GM18526 (cell line): Measurements from ENCODE around the gene ATP1B3.

Experiments used
- POLR2A ChIP-seq: IDR thresholded peaks from 3 replicates; pipeline ENCODE4 v1.6.1; 2011; ENCODE audit not compliant: insufficient read length; ENCODE audit errors: extremely low read depth

ATP1B3 gene

DNA sequence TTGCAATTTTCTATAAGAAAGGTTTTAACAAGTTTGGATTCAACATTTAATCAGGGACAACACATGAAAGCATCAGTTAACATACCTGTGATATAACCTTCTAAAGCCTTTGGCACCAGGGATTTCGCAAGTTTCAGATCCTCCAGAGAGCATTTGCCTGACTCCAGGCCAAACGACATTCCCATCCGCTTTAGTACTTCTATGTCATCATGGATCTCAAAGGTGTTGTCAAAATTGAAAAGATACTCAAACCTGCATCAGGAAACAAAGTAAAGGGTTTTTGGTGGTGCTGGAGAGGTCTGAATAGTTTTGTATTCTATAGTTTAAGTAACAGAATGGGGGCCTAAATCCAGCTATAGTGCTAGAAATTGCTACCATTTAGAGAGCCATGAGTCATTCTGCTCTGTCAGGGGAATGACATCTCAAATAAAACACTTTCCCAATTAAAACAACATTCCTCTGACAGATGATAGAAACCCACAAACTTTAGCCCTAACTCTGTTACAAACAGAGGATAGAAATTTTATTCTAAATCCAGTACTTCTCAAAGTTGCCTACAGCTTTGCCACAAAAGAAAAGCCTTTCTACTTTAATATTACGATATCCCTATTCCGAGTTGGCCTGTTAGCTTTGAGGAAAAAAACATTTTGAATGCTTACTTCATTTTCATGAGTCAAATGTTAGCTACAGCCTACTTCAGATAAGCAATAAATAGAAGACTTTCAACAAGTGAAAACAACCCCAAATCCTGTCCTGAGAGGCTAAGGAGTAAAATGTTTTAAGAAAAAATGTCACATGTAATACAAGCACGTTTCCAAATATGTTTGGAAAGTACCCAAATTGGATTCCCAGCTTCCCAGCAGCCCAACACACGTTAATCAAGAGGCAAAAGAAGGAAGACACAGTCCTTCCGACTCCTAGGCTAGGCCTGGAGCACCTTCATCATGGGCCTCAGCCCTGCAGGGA is 83.4 kb downstream of the ATP1B3 start:
- TF ChIP-seq POLR2A = no peak

DNA sequence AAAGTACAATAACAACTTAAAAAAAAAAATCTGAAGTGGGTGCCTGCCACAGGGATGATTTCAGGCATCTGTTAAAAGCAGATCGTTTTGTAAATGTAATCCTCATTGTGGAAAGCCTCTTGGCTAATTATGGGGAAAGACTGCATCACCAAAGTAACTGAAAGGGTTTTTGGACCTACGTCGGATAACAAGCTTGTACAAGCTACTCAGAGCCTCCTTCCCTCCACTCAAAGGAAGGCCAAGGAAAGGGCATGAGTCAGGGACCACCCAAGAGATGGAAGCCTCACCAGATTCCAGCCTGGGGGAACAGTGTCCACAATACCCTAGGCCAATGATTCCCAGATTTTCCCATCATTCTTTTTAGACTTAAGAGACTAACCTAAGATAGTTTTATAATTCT is 84.3 kb downstream of the ATP1B3 start:
- no peak for TF ChIP-seq POLR2A

DNA sequence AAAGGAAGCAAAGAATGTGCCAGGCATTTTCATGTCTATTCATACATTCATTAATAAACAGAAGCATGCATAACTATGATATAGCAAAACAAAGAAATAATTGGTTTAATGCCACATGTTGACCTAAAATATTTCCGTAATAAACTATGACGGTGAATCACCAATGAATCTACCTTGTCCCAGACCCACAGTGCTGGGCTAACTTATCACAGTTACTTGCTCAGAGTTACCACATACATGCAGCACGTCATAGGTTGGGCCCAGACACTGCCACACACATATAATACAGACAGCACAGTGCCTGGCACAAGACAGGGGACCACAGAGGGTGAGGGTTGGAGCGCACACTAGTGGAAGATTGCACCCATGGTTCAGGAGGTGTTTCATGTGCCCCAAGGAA is 86.9 kb downstream of the ATP1B3 start:
- TF ChIP-seq POLR2A = no peak

DNA sequence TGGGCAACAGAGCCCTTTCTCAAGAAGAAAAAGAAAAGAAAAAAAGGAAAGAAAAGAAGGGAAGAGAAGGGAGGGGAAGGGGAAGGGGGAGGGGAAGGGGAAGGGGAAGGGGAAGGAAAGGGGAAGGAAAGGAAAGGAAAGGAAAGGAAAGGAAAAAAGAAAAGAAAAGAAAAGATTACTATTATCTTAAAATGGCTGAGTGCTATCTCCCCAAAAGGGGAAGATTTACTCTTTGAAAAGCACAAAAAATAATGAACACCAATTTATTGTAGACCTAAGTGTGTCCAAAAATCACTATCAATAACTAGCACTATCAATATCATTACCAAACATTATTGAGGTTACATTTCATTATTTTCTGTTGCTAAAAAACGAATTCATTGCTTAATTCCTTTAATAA is 89.0 kb downstream of the ATP1B3 start:
- TF ChIP-seq POLR2A = no peak

DNA sequence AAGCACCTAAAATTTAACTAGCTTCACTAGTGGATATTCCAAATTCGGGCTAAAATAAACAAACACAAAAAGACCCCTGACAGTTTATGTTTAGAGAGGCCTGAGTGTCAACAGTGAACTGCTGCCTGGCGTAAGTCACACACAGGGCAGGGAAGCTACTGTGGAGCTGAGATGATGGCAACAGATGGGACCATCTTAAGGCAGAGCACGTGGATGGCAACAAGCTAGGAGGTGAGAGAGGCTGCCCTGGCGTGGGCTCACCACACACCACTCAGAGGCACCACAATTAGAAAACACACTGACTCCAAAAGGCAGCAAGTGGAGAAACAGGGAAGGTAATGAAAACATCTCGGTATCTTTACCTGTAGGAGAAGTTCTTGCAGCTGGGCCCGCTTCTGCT is 93.3 kb downstream of the ATP1B3 start:
- TF ChIP-seq POLR2A = no peak

DNA sequence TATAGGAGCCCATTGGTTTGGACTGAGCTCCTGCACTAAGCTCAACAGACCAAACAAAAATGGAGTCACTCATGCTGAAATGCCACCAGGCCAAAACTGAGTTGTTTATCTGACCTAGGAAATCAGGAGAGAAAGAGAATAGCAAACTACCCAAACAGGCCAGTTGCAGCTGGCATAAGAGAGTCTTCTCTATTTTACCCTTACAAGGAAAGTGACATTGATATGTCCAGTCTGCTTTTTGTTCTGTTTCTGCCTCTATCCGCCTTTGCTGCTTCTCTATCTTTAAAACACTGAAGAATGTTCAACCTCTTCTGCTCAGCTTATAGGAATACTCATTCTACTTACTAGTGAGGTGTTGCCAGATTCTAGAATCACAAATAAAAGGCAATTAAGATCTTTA is 95.1 kb downstream of the ATP1B3 start:
- TF ChIP-seq POLR2A = no peak

DNA sequence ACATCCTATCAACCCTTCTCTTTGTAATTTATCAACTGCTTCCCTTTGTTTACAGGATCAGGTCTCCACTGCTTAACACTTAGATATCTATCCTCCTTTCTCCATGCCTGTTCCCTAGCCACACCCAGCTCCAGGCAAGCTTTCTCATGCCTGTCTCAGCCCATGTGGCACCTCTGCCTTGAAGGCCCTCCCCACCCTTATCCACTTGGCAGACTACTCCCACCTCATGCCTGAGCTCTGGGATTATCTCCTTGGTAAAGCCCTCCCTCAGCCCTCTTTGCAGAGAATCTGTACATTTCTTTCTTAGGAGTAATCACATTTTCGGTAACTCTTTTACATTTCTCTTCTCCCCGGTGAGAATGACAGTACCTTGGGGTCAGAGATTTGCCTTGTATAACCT is 96.0 kb downstream of the ATP1B3 start:
- TF ChIP-seq POLR2A = no peak
